Epithelial cell of proximal tubule (primary cell): Measurements from ENCODE around the gene PSMD6. TPM values are rescaled to one million over a fixed set of nuclear protein-coding genes. Genes with fewer than 3 reads are reported as not detected.

Experiments
- DNase-seq: peaks from one replicate; pipeline ENCODE4 v3.0.0-alpha.2; 2011; ENCODE audit warnings: low read depth
- H3K4me3 ChIP-seq: 2 replicates; pipeline ENCODE4 v1.5.1; 2011; ENCODE audit warnings: low read depth, mild to moderate bottlenecking, low read length
- total RNA-seq: library from RNA; depleted of rRNA; stranded (reverse); fragments of >200 nt; gene quantifications from 2 replicates; pipeline ENCODE4 v1.2.3, GENCODE V29; 2015
- TF ChIP-seq, protein P1 (sequence below): conservative IDR thresholded peaks from 2 replicates; pipeline ENCODE4 v1.5.1; 2012; ENCODE audit warnings: low read depth, mild to moderate bottlenecking, low read length

The PSMD6 gene
- total RNA-seq, 1 donor from 2014 or later, result 92.1 TPM

DNA sequence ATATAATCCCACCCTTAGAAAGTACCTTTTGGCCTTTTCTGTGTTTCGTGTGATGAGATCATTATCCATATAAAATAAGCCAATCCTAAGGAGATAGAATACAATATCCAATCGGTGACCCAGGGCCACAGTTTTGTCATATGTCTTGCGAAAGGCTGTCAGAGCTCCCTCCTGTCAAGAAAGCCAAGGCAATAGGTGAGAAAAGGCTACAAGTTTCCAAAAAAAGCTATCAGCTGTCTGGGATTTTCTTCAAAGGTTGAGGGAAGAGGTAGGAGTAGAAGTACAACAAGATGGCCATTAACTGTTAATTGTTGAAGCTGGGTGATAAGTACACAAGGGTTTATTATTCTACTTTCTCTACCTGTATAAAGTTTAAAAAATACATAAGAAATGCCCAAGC lies 4.0 kb downstream of the PSMD6 start:
- TF ChIP-seq, protein P1, sequence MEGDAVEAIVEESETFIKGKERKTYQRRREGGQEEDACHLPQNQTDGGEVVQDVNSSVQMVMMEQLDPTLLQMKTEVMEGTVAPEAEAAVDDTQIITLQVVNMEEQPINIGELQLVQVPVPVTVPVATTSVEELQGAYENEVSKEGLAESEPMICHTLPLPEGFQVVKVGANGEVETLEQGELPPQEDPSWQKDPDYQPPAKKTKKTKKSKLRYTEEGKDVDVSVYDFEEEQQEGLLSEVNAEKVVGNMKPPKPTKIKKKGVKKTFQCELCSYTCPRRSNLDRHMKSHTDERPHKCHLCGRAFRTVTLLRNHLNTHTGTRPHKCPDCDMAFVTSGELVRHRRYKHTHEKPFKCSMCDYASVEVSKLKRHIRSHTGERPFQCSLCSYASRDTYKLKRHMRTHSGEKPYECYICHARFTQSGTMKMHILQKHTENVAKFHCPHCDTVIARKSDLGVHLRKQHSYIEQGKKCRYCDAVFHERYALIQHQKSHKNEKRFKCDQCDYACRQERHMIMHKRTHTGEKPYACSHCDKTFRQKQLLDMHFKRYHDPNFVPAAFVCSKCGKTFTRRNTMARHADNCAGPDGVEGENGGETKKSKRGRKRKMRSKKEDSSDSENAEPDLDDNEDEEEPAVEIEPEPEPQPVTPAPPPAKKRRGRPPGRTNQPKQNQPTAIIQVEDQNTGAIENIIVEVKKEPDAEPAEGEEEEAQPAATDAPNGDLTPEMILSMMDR, result no peak
- no peak for DNase-seq
- H3K4me3 ChIP-seq, result no peak overlapping the region

DNA sequence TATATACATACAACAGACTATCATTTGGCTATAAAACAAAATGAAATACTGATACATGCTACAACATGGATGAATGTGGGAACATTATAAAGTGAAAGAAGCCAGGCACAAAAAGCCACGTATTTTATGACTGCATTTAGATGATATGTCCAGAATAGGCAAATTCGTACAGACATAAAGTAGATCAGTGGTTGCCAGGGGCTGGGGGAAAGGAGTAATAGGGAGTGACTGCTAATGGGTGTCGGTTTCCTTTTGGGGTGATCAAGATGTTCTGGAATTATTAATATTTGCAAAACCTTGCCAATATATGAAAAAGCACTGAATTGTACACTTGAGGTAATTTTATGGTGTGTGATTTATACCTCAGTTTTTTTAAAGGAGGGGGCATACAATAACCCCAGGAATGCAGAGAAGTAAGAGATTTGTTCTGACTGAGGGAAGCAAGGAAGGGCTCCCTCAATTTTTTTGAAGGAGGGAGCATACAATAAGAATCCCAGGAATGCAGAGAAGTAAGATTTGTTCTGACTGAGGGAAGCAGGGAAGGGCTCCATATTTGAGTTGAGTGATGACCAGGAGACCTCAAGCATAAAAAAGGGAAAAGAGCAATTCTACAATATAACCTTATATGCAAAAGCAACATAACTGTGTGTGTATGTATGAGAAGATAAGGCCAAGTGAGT lies 6.2 kb downstream of the PSMD6 start:
- DNase-seq, result no peak
- TF ChIP-seq, protein P1, result no peak
- H3K4me3 ChIP-seq, result no peak overlapping the region

DNA sequence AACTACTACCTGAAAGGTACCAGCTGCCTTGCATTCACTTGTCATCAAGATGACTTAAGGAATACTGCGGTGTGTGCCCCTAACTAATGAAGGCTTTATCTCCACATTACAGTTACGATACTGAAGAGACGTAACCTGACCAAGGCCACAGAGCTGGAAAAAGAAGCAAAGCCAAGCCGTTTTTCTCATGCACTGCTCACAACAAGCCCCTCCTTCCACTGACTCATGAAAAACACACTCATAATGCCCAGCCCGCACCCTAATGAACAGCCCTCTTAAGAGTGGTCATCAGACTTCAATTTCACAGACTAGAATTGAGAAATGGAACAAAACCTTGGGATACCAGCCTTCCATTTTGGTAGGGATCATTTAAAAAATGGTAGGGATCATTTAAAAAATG lies 11.6 kb downstream of the PSMD6 start:
- no peak overlapping the region for H3K4me3 ChIP-seq
- TF ChIP-seq, protein P1, result no peak
- no peak for DNase-seq

DNA sequence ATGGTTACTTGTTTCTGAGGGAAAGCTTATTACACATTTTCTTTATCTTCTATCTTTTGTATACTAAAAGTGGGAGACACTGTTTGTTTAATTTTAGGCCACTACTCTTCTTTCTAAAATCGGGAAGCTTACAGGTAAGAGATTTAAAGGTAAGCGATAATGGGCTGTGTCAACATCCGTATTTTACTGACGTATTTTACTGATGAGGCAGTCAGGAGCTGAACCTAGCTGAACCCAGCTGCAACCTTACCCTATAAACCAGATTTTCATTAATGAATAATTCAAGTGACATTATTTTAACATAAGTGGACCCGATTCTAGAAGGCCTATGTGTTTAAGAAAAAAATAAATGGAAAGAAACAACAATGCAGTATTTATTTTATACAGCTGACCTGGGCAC lies 13.1 kb downstream of the PSMD6 start:
- no peak for DNase-seq
- TF ChIP-seq, protein P1, result no peak
- no peak overlapping the region for H3K4me3 ChIP-seq

DNA sequence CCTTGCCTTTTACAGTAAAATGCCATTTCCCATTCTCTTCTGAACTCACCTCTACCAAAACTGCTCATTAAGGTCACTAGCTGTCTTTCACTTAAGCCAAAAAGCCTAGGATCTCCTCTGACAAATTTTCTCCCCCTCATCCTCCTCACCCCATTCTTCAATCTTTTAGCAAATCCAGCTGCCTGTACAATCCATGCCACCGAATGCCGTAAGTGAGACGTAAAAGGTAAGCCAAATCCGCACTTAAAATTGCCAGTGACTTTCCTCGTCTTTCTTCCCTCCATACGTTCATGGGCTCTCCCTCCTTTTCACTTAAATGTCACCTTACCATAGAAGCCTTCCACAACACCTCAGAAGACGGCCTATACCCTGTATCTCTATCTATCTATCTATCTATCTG lies 13.8 kb downstream of the PSMD6 start:
- TF ChIP-seq, protein P1, result no peak

DNA sequence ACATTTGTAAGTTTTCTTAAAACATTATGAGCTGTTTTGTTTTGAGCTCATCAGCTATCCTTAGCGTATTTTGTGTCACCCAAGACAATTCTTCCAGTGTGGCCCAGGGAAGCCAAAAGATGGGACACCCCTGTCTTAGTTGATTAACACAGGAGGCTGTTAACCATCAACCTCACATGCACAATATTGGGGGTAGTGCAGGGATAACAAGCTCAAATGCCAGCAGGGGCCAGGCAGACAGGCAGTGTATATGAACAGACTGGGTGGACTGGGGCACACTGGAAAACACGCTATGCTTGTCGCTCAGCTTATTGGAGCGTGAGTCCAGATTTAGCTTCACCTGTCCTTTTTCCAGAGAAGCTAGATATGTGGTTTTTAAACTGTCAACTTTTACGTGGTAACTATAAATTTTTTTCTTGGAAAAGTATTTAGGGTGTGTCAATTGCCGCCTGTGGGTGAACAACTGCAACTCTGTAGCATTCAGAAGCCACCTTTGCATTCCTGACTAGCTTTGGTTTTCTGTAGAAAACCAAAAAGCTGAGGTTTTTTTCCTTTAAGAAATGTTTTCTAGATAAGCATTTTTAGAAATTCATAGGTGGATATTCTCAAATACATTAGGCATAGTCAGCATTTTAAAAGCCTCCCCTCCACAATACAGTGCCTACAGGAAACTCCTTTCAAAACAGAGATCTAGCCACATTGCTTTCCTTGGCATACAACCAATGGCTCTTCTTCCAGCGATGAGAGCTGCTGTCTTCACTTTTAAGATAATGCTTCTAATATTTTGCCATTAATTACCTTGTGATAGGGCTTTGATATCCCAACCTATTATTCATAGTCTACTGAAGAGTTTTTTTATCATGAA lies 14.6 kb downstream of the PSMD6 start:
- DNase-seq, result no peak
- no peak overlapping the region for H3K4me3 ChIP-seq
- TF ChIP-seq, protein P1, result no peak

More for the DNA sequence above, 13.8 kb downstream of the PSMD6 start:
- H3K4me3 ChIP-seq, result no peak overlapping the region
- no peak for DNase-seq
